Measurements from ENCODE around the gene SIRT7. TPM values are rescaled to one million over a fixed set of nuclear protein-coding genes. Genes with fewer than 3 reads are reported as not detected.

Gene SIRT7
- total and polyA plus RNA-seq, 2 donors (not counting 3 experiments of a cell fraction or from before 2014, with no cell fraction given): 11.6 to 28.8 TPM

- H3K27me3 ChIP-seq (ENCODE audit: control insufficient read depth in 2 of 2, insufficient read depth in 2 of 2, low read length in 2 of 2): no peaks in the 10 kb centered on the region
- dilution Hi-C loops (cut with MboI; ENCODE audit: extremely low pct_ligation_motif_present, low sequenced_read_pairs) (no loop called here), intact Hi-C loops (cut with micrococcal nuclease) (no loop called here)
Observed at GRCh38 chr17:81903415-81903831, 14.6 kb downstream of the SIRT7 start.

More at GRCh38 chr17:81903415-81903831, 14.6 kb downstream of the SIRT7 start:
- Histone ChIP-seq H3K9me1 (replicated peaks; ENCODE audit: control insufficient read depth, extremely low read depth, insufficient read depth, low read length) (no peaks in the 10 kb centered on the region), H3K9ac (replicated peaks; ENCODE audit: extremely low read depth, insufficient read depth, low read length) (no peak overlapping the region), H3K36me3 (ENCODE audit: control insufficient read depth in 2 of 2, extremely low read depth in 1 of 2, insufficient read depth in 2 of 2, low read length in 2 of 2) (peaks cover 2 to 5% of the 10 kb centered on the region in 2 experiments), H3K27ac (ENCODE audit: insufficient read depth, low read depth, low read length) (no peak overlapping the region), H3K4me1 (ENCODE audit: control insufficient read depth, extremely low read depth, insufficient read depth, low read length) (peaks cover 3% of the 10 kb centered on the region), H3K4me3 (replicated peaks in 1 of 3; ENCODE audit: insufficient read depth in 1 of 3, low read depth in 1 of 3, low read length in 3 of 3) (no peak overlapping the region), H3K9me3 (replicated peaks; ENCODE audit: control insufficient read depth, insufficient read depth, low read length) (no peaks in the 10 kb centered on the region), H3K79me2 (ENCODE audit: control insufficient read depth, insufficient read depth, low read length) (no peaks in the 10 kb centered on the region), H4K20me1 (replicated peaks; ENCODE audit: control insufficient read depth, extremely low read depth, insufficient read depth, low read length) (no peaks in the 10 kb centered on the region), H2AFZ (ENCODE audit: low read depth, low read length) (no peak overlapping the region), H3K4me2 (ENCODE audit: insufficient read depth, low read length) (no peak overlapping the region)
- TF ChIP-seq CTCF (IDR thresholded peaks at IDR 0.05; ENCODE audit: extremely low read depth in 1 of 2, insufficient read depth in 1 of 2, low read depth in 1 of 2, low read length in 2 of 2) (no peak), JUN (IDR thresholded peaks at IDR 0.05; ENCODE audit: borderline replicate concordance, insufficient read depth, insufficient read length, low read depth) (no peak), EZH2 (IDR thresholded peaks at IDR 0.05; ENCODE audit: borderline replicate concordance, low read depth, low read length, severe bottlenecking) (no peak), MYC (IDR thresholded peaks at IDR 0.05; ENCODE audit: low read depth, low read length) (no peak), POLR2AphosphoS5 (IDR thresholded peaks at IDR 0.05; ENCODE audit: insufficient read depth, low read depth, low read length) (no peak), POLR2A (IDR thresholded peaks at IDR 0.05; ENCODE audit: low read depth, low read length) (no peak), FOS (IDR thresholded peaks at IDR 0.05; ENCODE audit: borderline replicate concordance, insufficient read depth, low read length) (no peak), GATA2 (IDR thresholded peaks at IDR 0.05; ENCODE audit: insufficient read depth, insufficient read length, low read depth, low read length) (no peak), MAX (IDR thresholded peaks at IDR 0.05; ENCODE audit: insufficient read depth, insufficient read length) (no peak)
- CTCF ChIA-PET: interaction anchor here (1.7 kb wide), 1 partner anchor 10 kb away, joined by 4 read pairs; no protein-coding TSS in a partner anchor
- FAIRE-seq (no peak), DNase-seq (ENCODE audit: low read depth, low spot score) (no peak)
- POLR2A ChIA-PET: no interaction called here
- no TSS peak for BruUV-seq (replicated peaks)
